SK-N-MC (cell line): ENCODE data around the gene MYO15A.

ENCODE experiments used
- DNase-seq: peaks from one replicate; pipeline ENCODE4 v3.0.0-alpha.2; 2011; ENCODE audit warnings: low read depth, low spot score
- H3K27ac ChIP-seq: fragments of 200-600 bp; sonication (generic); 2 replicates; pipeline ENCODE4 v1.5.1; 2016; ENCODE audit warnings: mixed run types
- H3K36me3 ChIP-seq: fragments of 200-600 bp; sonication (generic); 2 replicates; pipeline ENCODE4 v1.6.1; 2017; ENCODE audit warnings: antibody characterized with exemption, low read length, mixed read lengths; ENCODE audit not compliant: insufficient read depth
- H3K4me3 ChIP-seq: fragments of 200-600 bp; sonication (generic); 2 replicates; pipeline ENCODE4 v1.5.1; 2016
- H3K9ac ChIP-seq: fragments of 200-600 bp; sonication (generic); 2 replicates; pipeline ENCODE4 v1.8.0; 2017; ENCODE audit warnings: mixed run types, mixed read lengths; ENCODE audit not compliant: insufficient read length
- H3K9me3 ChIP-seq: fragments of 200-600 bp; sonication (generic); 2 replicates; pipeline ENCODE4 v1.6.1; 2017; ENCODE audit warnings: low read depth, mild to moderate bottlenecking, antibody characterized with exemption, low read length, moderate library complexity, mixed read lengths
- EZH2 ChIP-seq: fragments of 200-600 bp; sonication (generic); IDR thresholded peaks from one replicate; pipeline ENCODE4 v1.6.1; 2017; ENCODE audit warnings: antibody characterized with exemption
- FOXP2 ChIP-seq: optimal IDR thresholded peaks from 2 replicates; pipeline ENCODE3; 2011; ENCODE audit warnings: mild to moderate bottlenecking, moderate library complexity; ENCODE audit not compliant: insufficient read depth; ENCODE audit errors: extremely low read length, control extremely low read depth
- POLR2AphosphoS5 ChIP-seq: IDR thresholded peaks from 2 replicates; pipeline ENCODE4 v1.6.1; 2012; ENCODE audit warnings: mild to moderate bottlenecking, low read depth, low read length, borderline replicate concordance

Gene MYO15A

DNA sequence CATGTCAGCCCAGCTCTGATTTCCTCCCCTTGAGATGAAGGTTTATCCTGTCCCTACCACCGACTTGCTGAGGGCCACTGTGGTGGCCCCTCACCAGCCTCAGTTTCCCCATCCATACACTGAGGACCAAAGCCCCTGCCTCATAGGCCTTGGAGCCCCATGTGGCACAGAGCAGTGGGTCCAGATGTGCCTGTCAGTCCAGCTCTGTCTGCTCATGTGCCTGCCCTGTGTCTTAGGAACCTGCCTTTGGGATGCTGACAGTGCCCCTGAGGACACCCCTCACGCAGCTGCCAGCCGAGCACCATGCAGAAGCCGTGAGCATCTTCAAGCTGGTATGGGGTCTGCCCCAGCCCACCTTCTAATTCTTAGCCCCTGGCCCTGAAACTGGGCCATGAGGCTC lies 35.7 kb downstream of the MYO15A start:
- no peaks in the 10 kb centered on the region for H3K9me3 ChIP-seq
- H3K4me3 ChIP-seq, result no peak overlapping the region
- TF ChIP-seq POLR2AphosphoS5 (no peak), FOXP2 (no peak), EZH2 (no peak)
- no peak overlapping the region for H3K9ac ChIP-seq
- no peak overlapping the region for H3K27ac ChIP-seq
- H3K36me3 ChIP-seq, result no peaks in the 10 kb centered on the region
- DNase-seq, result no peak

DNA sequence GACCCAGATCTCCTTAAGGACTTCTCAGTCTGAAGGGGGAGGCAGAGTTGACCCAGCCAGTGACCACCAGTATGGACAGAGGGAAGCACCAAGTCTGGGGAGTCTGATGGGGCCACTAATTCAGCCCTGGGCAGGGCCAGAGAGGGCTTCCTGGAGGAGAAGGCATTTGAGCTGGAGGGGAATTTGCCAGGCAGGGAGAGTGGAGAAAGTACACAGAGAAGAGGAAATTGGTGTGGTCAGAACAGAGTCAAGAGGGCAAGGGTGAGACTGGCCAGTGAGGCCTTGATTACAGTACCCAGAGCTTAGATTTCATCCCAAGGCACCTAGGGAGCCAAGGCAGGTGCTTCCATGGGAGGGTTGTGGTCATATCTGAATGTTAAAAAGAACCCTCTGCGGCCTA lies 36.3 kb downstream of the MYO15A start:
- Histone ChIP-seq H3K9me3 (no peaks in the 10 kb centered on the region), H3K27ac (no peak overlapping the region), H3K9ac (no peak overlapping the region), H3K36me3 (no peaks in the 10 kb centered on the region), H3K4me3 (no peak overlapping the region)
- DNase-seq, result no peak
- TF ChIP-seq POLR2AphosphoS5 (no peak), EZH2 (no peak), FOXP2 (no peak)

DNA sequence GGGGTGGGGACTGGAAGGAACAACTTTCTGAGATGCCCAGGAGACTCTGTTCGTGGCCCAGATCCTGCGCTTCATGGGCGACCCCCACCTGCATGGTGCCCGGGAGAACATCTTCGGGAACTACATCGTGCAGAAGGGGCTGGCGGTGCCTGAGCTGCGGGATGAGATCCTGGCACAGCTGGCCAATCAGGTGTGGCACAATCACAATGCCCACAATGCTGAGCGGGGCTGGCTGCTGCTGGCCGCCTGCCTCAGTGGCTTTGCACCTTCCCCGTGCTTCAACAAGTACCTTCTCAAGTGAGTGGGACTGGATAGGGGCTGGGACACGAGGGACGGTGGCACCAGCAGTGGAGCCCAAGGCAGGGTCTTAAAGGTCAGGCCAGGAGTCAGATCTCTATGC lies 37.3 kb downstream of the MYO15A start:
- no peak for TF ChIP-seq EZH2
- TF ChIP-seq POLR2AphosphoS5, result no peak
- no peak for TF ChIP-seq FOXP2
- no peaks in the 10 kb centered on the region for H3K9me3 ChIP-seq
- H3K27ac ChIP-seq, result no peak overlapping the region
- no peak overlapping the region for H3K9ac ChIP-seq
- H3K4me3 ChIP-seq, result no peak overlapping the region
- no peaks in the 10 kb centered on the region for H3K36me3 ChIP-seq
- no peak for DNase-seq

DNA sequence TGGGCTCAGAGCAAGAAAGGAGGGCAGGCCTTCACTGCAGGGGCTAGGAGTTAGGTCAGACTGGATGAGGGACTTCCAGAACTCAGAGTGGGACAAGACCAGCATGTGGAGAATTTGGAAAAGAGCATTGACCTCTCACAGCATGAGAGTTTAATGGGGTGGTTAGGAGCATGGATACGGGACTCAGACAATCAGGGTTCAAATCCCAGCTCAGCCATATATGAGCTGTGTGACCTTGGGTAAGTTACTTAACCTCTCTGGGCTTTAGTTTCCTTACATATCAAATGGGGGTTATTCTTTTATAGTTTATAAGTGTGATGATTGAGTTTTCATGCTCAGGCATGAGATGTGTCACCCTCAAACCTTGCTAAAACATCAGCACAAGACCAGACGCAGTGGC lies 37.7 kb downstream of the MYO15A start:
- Histone ChIP-seq H3K4me3 (no peak overlapping the region), H3K9ac (no peak overlapping the region), H3K9me3 (no peaks in the 10 kb centered on the region), H3K27ac (no peak overlapping the region), H3K36me3 (no peaks in the 10 kb centered on the region)
- DNase-seq, result no peak
- TF ChIP-seq FOXP2 (no peak), EZH2 (no peak), POLR2AphosphoS5 (no peak)

DNA sequence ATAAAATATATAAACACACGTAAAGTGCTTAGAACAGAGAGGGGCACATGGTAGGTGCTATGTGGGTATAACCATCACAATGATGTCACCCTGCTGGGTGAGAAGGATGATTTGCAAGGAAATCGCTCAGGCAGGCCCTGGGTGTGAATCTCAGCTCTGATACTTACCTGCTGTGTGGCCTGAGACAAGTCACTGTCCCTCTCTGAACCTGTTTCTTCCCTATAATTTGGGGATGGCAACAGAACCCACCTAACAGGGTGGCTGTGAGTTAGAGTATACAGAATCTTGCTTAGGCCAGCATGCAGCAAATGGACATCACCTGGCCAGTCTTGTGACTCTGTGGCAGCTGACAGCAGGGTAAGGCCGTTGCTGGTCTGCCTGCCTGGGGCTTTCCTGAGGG lies 38.4 kb downstream of the MYO15A start:
- no peak for DNase-seq
- TF ChIP-seq EZH2, result no peak
- no peak for TF ChIP-seq FOXP2
- no peak for TF ChIP-seq POLR2AphosphoS5
- Histone ChIP-seq H3K9me3 (no peaks in the 10 kb centered on the region), H3K36me3 (no peaks in the 10 kb centered on the region), H3K9ac (no peak overlapping the region), H3K27ac (no peak overlapping the region), H3K4me3 (no peak overlapping the region)

DNA sequence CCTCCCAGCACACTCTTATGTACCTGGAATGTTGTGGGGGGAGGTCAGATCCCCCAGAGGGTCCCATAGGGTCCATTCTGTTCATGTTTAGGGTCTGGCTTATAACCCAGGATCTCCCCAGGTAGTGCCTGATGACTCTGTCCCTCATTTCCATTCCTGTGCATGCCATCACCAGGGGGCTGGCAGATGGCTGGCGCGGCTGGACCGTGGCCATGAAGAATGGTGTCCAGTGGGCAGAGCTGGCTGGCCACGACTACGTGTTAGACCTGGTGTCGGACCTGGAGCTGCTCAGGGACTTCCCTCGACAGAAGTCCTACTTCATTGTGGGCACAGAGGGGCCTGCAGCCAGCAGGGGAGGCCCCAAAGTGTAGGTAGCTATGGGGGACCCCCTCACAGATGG lies 40.0 kb downstream of the MYO15A start:
- TF ChIP-seq FOXP2, result no peak
- TF ChIP-seq POLR2AphosphoS5, result no peak
- no peak for TF ChIP-seq EZH2
- Histone ChIP-seq H3K27ac (no peak overlapping the region), H3K9me3 (no peaks in the 10 kb centered on the region), H3K36me3 (no peaks in the 10 kb centered on the region), H3K9ac (no peak overlapping the region), H3K4me3 (no peak overlapping the region)
- no peak for DNase-seq

DNA sequence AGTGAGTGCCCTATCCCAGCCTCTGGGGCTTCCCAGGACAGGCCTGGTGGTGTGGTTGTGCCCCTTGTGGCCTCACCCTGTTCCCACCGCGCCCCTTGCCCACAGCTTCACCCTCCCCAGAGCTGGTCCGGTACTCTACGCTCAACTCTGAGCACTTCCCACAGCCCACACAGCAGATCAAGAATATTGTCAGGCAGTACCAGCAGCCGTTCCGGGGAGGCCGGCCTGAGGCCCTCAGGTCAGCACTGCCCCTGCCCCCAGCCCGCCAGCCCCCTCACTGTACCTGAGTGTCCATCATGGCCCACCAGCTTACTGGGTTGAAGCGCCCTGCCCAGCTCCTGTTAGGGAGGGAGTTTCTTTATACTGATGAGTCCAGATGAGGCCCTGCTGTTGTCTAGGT lies 42.7 kb downstream of the MYO15A start:
- TF ChIP-seq POLR2AphosphoS5 (no peak), EZH2 (no peak), FOXP2 (no peak)
- no peak overlapping the region for H3K27ac ChIP-seq
- no peak overlapping the region for H3K4me3 ChIP-seq
- H3K9ac ChIP-seq, result no peak overlapping the region
- H3K9me3 ChIP-seq, result no peaks in the 10 kb centered on the region
- no peak for DNase-seq
- no peaks in the 10 kb centered on the region for H3K36me3 ChIP-seq

DNA sequence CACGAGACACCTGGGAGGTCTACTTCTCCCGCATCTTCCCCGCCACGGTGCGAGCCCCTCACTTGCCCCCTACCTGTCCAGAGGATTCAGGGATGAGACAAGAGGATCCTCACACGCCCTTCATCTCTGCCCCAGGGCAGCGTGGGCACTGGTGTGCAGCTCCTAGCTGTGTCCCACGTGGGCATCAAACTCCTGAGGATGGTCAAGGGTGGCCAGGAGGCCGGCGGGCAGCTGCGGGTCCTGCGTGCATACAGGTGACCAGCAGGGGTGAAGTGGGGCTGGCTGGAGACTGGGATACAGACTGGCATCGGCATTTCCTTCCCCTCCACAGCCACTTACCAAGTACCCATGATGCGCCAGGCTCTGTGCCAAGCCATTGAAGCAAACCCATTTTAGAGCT lies 46.6 kb downstream of the MYO15A start:
- Histone ChIP-seq H3K36me3 (no peaks in the 10 kb centered on the region), H3K4me3 (no peak overlapping the region), H3K9ac (no peak overlapping the region), H3K9me3 (no peaks in the 10 kb centered on the region), H3K27ac (no peak overlapping the region)
- no peak for DNase-seq
- TF ChIP-seq FOXP2 (no peak), EZH2 (no peak), POLR2AphosphoS5 (no peak)

DNA sequence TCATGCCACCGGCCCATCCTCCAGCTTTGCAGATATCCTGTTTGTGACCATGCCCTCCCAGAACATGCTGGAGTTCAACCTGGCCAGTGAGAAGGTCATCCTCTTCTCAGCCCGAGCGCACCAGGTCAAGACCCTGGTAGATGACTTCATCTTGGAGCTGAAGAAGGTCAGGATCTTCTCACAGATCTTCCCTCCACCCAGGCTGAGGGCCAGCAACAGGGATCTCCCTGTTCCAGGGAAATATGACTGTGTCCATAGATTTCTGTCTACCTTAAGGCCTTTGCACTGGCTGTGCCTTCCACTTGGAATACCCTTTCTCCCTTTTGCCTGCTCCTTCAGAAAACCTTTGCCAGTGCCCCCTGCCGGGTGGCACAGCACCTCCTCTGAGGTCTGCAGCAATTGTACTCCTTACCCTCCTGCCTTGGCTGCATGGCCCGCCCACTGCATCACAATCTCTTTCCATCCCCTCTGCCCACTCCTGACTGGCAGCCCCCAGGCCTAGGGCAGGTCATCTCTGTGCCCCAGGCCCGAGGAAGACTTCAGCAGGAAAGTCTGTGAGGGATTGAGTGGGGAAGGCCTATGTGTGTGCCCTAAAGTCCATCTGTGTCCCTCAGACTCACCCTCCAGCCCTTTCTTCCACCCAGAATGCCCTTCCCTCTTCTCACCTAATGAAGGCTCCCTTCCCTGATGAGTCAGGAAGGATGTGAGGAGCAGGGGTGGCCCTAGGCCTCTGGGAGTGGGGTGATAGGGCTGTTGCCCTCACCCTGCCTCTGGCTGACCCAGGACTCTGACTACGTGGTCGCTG lies 47.8 kb downstream of the MYO15A start:
- no peaks in the 10 kb centered on the region for H3K36me3 ChIP-seq
- TF ChIP-seq FOXP2 (no peak), EZH2 (no peak), POLR2AphosphoS5 (no peak)
- H3K27ac ChIP-seq, result no peak overlapping the region
- H3K9me3 ChIP-seq, result no peaks in the 10 kb centered on the region
- DNase-seq, result no peak
- H3K4me3 ChIP-seq, result no peak overlapping the region
- no peak overlapping the region for H3K9ac ChIP-seq
